Stimulated activated CD4-positive, alpha-beta T cell treated with anti-CD3 and anti-CD28 coated beads, Interleukin-2, amount 100 ng/mL, for 48 hours (primary cell): Measurements from ENCODE around the gene NR5A1.

Source experiments
- DNase-seq, 2 donors: peaks; one replicate each; pipeline ENCODE4 v3.0.0-alpha.2; 2020

The NR5A1 gene

DNA sequence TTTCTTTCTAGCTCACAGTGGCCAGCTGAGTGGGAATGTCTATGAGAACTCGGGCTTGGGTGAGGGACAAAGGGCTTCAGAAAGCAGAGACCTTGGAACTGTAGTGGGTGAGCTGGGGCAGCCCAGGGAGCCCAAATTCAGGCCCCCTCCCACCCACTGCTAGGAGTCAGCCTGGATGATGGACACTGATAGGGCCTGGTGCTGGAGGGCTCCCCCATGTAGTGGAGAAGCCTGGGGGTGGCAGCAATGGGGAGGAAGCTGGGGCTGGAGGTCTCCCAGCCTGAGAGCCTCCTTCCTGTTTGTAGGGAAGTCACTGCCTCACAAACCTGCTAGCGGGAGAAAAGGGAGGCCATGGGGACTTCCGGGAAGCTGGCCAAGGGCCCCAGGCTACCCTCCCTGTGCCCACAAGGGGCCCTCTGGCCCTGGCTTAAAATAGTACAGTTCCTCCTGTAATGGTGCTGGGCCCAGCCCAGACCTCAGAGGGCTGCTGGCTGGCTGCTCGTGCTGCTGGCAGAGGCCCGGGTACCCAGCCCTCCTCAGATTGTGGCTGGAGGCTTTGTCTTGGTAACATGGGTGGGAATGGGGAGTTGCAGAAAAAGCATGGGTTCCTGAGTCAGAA is 6.3 kb upstream of the NR5A1 start:
- no peak for DNase-seq

DNA sequence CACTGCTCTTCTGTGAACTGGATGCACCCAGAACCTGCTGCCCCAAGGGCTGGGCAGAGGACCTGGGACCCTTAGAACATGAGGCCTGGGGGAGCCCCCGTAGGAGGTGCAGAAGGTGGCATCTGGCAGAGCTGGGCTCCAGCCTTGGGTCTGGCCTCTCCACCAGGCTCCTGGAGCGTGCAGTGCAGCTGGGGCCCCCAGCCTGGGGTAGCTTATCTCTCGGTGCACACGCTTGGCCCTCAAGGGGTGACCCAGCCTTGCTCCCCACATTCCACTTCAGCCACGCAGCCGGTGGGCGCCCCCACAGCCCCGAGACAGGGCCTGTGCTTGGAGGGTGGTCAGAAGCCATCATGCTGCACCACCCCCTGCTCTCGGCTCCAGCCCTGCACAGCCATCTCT is 5.6 kb upstream of the NR5A1 start:
- DNase-seq: no peak

DNA sequence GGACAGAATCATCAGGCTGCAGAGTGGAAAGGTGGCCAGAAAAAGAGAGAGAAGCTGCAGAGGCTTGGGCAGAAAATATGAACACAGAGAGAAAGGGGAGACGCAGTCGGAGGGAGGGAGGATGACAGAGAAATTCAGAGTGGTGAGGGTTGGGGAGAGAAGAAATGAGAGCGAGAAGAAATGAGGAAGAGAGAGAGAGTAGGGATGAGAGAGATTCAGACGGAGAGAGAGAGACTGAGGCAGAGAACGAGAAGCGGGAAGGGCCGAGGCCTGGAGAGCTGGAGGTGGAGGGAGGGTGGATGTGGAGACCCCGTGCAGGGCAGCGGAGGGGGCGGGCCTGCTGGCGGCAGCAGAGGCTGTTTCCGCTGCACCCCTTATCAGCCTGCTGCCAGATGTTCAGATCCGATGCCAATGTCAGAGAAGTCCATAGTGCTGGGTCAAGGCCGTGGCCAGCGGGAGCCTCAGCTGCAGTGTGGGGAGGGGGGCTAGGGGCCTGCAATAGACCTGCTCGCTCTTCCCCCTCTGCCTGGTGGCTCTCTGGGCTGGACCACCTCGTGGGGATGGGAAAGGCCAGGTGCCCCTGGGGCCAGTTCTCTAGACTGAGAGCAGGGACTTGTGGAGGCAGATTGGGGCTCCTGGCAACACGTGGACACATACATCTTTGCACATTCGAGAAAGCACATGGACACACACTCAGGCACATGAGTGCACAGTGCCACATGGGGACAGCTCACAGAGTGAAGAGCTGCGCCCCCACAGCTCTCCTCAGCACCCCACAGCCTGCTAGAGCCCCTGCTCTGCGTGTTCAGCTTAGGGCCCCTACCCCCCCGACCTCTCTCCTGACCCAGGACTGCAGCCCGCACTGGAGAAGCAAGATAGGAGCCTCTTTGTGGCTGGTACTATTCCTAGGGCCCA is 4.9 kb upstream of the NR5A1 start:
- no peak for DNase-seq

DNA sequence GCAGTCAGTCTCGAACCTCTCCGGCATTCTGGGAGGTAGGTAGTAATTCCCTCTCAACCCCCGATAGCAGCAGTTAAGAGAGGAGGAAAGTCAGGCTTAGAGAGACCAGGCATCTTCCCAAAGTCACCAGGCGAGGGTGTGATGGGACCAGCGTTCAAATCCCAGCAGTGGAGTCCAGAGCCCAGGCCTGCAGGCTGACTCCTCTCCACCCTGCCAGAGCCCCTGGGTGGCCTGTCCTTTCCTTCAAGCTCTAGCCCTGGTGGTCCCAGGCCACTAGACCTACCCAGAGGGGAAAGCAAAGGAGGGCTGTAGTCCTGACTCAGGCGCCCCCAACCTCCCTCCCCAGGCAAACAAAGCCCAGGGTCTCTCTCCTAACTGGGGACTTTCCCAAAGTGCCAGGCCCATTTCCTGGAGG is 4.2 kb upstream of the NR5A1 start:
- DNase-seq: no peak

DNA sequence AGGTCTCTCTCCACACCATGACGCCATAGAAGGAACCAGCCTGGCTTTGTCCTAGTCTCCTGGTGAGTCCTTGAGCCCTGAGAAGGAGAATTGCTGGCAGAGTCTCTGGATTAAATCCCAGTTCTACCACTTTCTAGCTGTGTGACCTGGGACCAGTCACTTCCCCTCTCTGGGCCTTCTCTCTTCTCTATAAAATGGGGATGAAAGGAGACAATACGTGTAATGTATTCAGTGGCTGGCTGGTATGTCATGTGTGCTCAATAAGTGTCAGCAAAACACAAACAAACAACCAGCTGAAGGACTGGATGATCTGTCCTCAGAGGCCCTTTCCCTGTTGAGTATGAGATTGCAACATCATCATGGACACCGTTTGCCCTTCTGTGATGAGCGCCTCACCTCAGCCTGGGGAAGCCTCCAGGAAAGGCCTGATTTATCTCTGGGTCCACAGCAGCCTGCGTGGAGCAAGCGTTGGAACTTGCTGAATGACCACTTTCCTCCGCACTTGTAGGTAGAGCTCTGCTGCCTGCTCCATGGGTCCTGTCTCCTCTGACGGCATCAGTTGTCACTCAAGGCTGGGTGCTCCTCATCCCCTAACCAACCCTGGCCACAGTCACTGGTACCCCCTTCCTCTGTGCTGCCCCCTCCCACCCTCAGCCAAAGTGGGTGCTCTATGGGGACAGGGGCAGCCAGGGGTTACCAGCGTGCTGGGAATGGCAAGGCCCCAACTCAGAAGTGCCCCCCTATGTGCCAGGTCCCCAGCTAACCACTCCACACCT is 3.6 kb upstream of the NR5A1 start:
- DNase-seq: no peak

DNA sequence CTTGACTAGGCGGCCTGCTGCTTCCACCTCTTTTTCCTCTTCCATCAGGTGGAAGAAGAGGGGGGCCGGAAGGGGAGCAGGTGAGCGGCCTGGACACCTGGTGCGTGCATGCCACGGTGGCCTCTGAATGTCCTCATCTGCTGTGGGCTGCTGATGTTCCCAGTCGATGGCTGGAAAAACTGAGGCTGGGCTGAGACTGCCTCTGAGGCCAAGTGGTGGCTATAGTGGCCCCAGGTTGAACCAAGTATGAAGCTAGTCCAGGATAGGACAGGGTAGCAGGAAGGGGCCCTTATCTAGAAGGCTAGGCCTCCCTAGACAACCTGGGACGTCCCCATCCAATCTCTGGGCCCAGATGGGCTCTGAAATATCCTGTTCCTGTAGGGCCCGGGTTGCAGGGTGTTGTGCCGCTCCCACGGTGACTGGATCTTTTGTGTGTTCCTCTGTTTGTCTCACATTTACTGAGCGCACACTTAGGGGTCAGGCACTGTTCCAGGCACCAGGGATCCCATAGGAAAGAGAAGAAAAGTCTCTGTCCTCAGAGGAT is 753 bp upstream of the NR5A1 start:
- DNase-seq: no peak

DNA sequence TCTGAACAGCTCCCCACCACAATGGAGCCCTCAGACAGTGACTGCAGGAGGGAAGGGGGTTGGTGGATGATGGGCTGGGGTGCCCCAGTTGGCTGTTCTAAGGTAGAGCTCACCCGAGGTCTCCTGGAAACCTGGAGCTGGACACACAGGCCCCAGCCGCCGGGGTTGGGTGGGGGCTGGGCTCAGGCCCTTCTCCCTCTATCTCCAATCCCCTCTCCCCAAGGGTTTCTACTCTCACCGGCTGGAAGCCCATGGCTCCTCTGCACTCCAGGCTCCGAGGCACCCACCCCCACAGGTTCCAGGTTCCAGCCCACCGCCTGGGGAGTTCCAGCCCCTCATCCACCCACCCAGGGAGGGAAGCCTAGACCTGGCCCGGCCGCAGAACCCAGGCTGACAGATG is 766 bp downstream of the NR5A1 start:
- no peak for DNase-seq

DNA sequence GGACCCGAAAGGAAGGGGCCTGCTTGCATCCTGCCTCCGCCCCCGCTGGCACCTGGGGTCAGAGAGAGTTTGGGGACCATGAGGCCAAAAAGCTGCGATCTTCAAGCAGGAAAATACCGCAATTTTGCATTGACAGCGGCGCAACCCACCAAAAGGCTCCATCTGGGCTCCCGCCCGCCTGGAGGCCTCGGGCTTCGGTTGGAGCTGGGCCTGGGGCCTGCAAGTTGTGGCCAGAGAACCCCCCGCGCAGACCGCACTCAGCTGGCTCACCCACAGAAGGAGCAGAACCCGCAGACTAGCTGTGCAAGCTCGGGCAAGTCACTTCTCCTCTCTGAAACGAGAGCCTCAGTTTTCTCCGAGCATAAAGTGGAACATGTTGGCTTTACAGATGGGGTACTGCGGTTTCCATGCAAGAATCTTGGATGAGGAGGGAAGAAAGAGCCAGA is 1.3 kb downstream of the NR5A1 start:
- no peak for DNase-seq

DNA sequence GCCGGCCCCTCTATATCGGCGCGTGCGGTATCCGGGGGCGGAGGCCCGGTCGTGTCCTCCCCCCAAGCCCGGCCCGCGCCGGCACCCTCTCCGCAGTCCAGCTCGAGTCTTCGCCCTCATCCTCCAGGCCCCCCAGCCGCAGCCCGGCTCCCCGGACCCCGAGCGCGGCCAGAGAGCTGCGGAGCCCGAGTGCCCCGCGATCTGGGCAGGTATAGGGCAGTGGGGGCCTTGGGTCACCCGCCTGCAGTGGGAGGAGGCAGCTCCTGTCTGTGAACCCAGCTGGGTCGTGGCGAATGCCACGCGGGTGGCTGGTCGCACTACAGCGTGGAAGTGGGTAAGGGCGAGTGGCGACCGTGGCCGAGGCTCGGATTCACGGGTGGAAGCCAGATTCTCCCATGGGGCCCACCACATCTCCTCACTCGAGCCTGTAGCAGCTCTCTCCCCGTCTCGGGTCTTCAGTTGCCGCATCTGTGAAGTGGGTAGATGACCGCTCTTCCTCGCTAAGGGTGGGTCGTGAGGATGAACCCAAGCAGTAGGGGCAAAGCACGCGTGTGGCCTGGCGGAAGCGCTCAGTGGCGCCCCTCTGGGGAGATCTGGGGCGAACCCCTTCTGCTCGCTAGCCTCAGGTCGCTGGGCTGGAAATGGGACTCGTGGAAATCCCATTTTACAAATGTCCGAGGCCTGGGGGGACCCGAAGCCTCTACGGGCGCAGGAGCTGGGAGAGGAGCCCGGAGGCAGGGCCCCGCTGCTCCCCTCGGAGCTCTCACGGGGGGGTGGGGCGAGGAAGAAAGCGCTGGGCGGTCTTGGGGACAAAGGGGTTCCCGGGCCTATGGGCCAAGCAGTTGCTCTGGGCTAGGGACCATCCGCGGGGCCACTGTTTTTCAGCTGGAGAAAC is 1.9 kb downstream of the NR5A1 start:
- no peak for DNase-seq

DNA sequence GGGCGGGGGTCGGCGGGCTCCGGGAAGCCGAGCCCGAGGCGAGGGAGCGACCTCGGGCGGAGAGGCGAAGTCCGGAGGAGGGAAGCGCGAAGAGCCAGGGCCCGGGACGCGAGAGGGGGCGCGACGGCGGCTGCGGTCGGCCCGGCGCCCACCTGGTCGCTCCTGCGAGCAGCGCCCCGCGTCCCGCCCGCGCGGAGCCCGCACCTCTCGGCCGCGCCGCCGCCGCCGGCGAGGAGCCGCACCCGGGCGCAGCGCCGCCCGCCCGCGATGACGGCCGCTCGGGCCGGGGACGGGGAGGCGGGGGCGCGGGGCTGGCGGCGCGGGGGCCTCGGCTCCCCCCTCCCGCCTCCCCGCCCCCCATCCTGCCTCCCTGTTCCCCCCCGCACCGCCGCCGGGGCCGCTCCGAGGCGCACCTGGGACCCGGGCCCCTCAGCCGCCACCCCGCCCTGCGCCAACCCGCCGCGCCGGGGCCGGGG is 2.6 kb downstream of the NR5A1 start:
- no peak for DNase-seq

DNA sequence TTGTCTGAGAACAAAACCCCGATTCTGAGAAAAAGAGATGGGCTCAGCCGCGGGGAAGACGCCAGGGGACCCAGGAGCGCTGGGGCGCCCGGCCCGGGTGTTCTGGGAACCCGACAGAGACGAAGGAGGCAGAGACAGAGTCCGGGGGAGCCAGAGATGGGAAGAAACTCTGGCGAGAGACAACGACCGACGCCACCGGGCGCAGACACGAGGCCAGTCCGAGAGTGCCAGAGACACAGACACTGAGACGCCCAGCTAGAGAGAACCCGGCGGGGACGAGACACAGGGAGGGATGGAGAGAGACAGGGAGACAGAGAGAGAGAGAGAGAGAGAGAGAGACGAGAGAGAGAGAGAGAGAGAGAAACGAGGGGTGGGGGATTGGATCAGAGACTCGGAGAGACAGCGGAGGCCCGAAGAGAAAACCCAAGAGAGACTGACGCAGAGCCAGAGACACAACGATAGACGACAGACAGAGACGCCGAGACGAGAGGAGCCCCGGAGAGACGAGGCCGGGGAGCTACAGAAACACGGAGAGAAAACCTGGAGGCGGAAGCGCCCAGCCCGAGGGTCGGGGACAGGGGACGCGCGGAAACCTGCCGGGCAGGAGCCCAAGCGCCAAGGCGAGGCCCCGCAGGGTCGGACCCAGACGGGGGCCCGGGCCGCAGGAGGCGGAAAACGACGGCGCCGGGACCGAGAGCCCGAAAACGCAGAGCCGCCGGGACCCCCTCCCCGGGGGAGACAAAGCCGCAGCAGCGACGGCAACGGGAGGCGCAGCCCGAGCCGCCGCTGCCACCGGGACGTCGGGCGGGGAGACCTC is 3.3 kb downstream of the NR5A1 start:
- DNase-seq: no peak

DNA sequence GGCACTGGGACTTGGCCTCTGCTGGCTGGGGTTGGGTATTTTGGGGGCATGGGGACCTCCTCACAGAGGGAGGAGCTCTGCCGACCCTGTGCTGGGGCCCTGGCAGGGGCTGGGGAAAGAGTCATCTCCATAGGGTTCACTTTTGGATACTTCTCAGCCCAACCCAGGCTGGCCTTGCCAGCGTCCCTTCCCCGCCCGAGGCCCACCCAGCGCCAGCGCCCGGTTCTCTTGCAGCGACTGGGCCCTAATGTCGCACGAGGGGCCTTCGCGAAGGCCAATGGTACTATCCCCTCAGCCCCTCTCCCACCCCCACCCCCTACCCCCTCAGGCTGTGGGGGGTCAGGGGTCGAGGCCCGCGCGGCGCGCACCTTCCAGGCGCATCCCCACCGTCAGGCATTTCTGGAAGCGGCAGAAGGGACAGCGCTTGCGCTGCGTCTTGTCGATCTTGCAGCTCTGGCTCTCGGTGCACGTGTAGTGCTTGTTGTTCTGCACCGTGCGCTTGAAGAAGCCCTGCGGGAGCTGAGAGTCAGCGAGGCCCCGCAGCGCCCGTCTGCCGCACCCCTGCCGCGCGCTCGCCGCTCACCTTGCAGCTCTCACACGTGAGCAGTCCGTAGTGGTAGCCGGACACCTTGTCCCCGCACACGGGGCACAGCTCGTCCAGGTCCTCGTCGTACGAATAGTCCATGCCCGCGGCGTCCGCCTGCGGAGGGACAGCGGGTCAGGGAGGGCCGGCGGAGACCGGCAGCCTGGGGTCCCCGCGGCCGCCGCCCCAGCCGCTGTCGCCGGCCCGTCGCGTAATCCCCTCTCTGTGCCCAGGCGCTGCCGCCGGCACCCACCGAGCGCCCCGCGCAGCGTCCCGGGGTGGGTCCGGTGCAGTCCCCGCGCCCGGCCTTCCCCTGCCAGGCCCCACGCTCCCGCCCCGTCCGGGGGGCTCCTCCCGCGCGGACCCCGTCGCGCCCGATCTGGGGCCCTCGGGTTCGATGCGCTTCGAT is 4.2 kb downstream of the NR5A1 start:
- DNase-seq: no peak

DNA sequence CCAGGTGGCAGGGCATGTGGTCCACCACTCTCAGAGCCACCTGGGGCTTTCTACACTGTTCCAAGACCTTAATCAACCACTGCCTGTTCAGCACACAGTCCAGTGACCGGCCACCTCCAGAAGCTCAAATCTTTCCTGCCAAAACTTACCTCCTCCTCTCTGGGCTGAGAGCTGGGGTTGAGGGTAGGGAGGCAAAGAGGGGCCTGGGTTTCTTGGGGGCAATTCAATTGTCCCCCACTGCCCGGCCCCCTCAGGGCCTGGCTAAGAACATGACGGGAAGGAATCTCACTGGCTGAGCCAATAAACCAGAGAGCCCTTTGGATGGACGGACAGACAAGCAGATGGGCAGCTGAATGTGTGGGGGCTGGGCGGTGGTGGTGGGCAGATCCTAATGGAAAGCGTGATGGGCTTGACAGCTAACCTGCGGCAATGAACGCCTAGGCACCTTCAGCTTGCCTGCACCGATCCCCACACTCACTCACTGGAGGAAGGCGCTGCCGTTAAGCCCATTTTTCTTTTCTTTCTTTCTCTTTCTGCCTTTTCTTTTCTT is 5.4 kb downstream of the NR5A1 start:
- no peak for DNase-seq

DNA sequence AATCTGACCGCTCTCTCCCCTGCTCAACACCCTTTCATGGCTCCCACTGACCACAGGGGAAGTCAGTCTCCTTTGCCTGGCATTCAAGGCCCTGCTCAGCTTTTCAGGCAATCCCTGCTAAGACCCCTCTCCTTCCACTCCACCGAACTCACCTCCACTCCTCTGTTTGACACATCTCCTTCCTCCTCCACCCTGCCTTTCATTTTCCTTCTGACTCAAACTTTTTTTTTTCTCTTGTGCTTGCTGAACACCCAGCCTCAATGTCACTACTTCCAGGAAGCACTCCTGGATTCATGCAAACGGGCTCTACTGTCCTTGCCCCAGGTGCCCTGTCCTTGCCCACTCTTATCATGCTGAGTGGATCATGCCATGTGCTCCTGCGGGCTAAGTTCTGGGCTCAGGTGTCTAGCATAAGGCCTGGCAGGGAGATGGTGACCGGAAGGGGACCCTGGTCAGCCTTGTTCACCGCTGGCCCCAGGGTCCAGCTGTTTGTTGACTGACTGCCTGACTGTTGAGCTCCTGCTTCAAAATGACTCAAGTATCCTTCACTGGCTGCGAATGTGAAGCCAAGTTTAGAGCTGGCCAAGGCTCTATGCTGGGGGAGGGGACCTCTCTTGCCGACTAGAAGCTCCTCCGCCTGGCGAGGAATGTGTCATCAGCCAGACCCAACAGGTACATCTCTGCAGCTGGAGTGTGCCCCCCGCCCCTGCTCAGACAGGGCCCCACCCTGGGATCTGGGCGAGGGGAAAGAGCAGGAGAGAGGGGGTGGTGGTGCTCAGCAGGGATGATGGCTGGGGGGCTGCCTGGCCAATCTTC is 6.2 kb downstream of the NR5A1 start:
- DNase-seq: no peak

DNA sequence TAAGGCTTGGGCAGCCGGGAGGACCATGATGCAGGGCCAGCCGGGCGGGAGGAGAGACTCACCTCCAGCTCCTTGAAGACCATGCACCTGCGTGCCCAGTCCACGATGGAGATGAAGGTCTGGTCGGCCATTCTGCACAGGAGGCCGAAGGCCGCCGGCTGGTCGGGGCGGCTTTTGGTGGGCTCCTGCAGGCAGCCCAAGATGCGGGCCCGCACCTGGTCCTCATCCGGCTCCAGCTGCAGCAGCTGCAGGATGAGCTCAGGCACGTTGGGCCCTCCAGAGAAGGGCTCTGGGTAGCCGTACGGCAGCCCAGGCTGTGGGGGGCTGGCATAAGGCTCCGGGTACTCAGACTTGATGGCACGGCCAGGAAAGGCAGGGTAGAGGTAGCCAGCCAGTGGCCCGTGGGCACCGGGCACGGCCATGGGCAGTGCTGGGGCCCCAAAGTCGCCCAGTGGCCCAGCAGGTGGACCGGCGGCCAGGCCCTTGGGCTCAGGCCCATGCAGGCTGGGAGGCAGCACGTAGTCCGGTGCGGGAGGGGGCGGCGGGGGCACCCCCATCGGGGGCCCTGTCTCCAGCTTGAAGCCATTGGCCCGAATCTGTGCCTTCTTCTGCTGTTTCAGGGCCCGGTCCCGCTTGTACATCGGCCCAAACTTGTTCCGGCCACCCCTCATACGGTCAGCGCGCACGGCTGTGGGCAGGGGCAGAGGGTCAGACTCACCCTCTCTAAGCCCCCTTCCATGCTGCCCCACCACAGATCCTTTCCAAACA is 7.0 kb downstream of the NR5A1 start:
- DNase-seq: no peak

DNA sequence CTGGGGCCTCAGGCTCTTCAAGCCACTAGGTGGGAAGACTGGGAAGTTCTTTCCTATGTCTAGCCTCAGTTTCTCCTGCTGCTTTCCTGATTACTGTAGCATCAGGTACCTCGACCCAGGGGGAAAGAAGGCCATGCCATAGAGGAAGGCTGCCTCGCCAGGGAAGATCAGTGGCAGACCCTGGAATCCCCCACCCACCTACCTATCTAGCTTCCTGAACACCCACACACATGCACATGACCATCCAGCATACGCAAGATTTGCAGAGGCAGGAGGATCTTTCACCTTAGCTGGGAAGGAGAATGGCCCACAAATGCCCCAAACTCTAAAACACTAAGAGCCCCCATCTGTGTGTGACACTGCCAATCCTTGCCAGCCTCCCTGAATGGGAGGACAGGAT is 8.0 kb downstream of the NR5A1 start:
- DNase-seq: no peak

DNA sequence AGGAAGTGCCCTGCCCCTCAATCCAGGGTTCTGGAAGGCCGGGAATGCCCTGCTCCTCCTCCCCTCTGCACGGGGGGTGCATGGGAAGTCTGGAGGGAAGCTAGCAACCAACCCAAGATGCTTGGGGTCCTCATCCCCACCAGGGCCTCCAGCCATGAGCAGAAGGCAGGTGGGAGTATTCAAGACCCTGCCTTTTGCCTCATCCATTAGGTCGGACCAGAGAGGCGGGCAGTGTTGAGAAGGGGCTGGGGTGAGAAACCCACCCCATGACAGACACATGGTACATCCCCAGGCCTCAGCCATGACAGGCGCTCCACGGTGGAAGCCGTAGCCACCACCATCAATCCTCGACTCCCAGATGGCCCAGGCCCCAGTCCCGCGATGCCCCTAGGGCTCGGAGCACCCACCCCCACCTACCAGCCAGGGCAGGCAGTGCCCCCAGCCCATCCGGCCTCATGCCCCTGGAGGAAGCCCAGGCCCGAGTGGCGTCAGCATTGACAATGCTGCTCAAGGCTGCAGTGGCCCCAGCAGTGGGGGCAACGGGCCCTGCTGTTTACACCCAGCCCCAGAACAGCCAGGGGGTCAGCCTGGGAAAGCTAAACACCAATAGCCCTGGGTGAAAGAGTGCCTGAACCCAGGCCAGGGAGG is 8.6 kb downstream of the NR5A1 start:
- no peak for DNase-seq
